GM20000 (cell line): ENCODE data around the gene CLDN25.
"Not testable (repeated sequence)": the region's sequence is repeated elsewhere in the genome, so short reads cannot be mapped to it uniquely, and the experiment has no call there.

Experiments used
- DNase-seq: peaks from one replicate; pipeline ENCODE4 v3.0.0; 2012; ENCODE audit warnings: low spot score
- CTCF ChIP-seq: IDR thresholded peaks from 2 replicates; pipeline ENCODE4 v1.5.1; 2012; ENCODE audit warnings: mild to moderate bottlenecking, control low read depth; ENCODE audit errors: extremely low read depth, missing control alignments

CLDN25 gene

GRCh38 chr11:113782134-113782533, 2.5 kb downstream of the CLDN25 start:
- DNase-seq: no peak
- TF ChIP-seq CTCF: no peak

GRCh38 chr11:113789016-113789415, 9.4 kb downstream of the CLDN25 start:
- DNase-seq: not testable (repeated sequence)

GRCh38 chr11:113789675-113790320, 10.2 kb downstream of the CLDN25 start:
- no peak for TF ChIP-seq CTCF
- no peak for DNase-seq

GRCh38 chr11:113796663-113797259, 17.2 kb downstream of the CLDN25 start:
- DNase-seq: peak; percentile 44
- peak; percentile 53 for TF ChIP-seq CTCF

GRCh38 chr11:113802621-113803020, 23.0 kb downstream of the CLDN25 start:
- no peak for TF ChIP-seq CTCF
- DNase-seq: no peak

GRCh38 chr11:113805640-113806039, 26.0 kb downstream of the CLDN25 start:
- no peak for TF ChIP-seq CTCF
- no peak for DNase-seq

- peak; percentile 57 for TF ChIP-seq CTCF
- peak; percentile 43 for DNase-seq
Observed at GRCh38 chr11:113806406-113806805, 26.8 kb downstream of the CLDN25 start.

- TF ChIP-seq CTCF: no peak
- no peak for DNase-seq
Observed at GRCh38 chr11:113808931-113809330, 29.3 kb downstream of the CLDN25 start.
